SK-N-MC (cell line): ENCODE measurements around the gene NOS3.

Source experiments
- DNase-seq: peaks from one replicate; pipeline ENCODE4 v3.0.0-alpha.2; 2011; ENCODE audit warnings: low read depth, low spot score
- H3K27ac ChIP-seq: fragments of 200-600 bp; sonication (generic); 2 replicates; pipeline ENCODE4 v1.5.1; 2016; ENCODE audit warnings: mixed run types
- H3K36me3 ChIP-seq: fragments of 200-600 bp; sonication (generic); 2 replicates; pipeline ENCODE4 v1.6.1; 2017; ENCODE audit warnings: antibody characterized with exemption, low read length, mixed read lengths; ENCODE audit not compliant: insufficient read depth
- H3K4me3 ChIP-seq: fragments of 200-600 bp; sonication (generic); 2 replicates; pipeline ENCODE4 v1.5.1; 2016
- H3K9ac ChIP-seq: fragments of 200-600 bp; sonication (generic); 2 replicates; pipeline ENCODE4 v1.8.0; 2017; ENCODE audit warnings: mixed run types, mixed read lengths; ENCODE audit not compliant: insufficient read length
- H3K9me3 ChIP-seq: fragments of 200-600 bp; sonication (generic); 2 replicates; pipeline ENCODE4 v1.6.1; 2017; ENCODE audit warnings: low read depth, mild to moderate bottlenecking, antibody characterized with exemption, low read length, moderate library complexity, mixed read lengths
- EZH2 ChIP-seq: fragments of 200-600 bp; sonication (generic); IDR thresholded peaks from one replicate; pipeline ENCODE4 v1.6.1; 2017; ENCODE audit warnings: antibody characterized with exemption
- FOXP2 ChIP-seq: optimal IDR thresholded peaks from 2 replicates; pipeline ENCODE3; 2011; ENCODE audit warnings: mild to moderate bottlenecking, moderate library complexity; ENCODE audit not compliant: insufficient read depth; ENCODE audit errors: extremely low read length, control extremely low read depth
- POLR2AphosphoS5 ChIP-seq: IDR thresholded peaks from 2 replicates; pipeline ENCODE4 v1.6.1; 2012; ENCODE audit warnings: mild to moderate bottlenecking, low read depth, low read length, borderline replicate concordance

Gene NOS3

GRCh38 chr7:150990416-150991186 lies at the start of gene NOS3:
NOS3 (plus strand) TSS chr7:150991017; CDS start chr7:150993804, 2,787 bp downstream.
- H3K27ac ChIP-seq: no peak within 1 kb of the TSS
- no peak for DNase-seq
- TF ChIP-seq EZH2: no peak
- TF ChIP-seq POLR2AphosphoS5: no peak
- TF ChIP-seq FOXP2: no peak
- no peaks in the 10 kb centered on the region for H3K36me3 ChIP-seq
- H3K9me3 ChIP-seq: no peaks in the 10 kb centered on the region
- no peak within 1 kb of the TSS for H3K4me3 ChIP-seq
- no peak within 1 kb of the TSS for H3K9ac ChIP-seq

GRCh38 chr7:150941351-150942000 lies 49.3 kb upstream of the NOS3 start:
- H3K9ac ChIP-seq: no peak overlapping the region
- H3K4me3 ChIP-seq: no peak overlapping the region
- DNase-seq: no peak

GRCh38 chr7:150942001-150942590 lies 48.7 kb upstream of the NOS3 start:
- no peak for DNase-seq
- no peak overlapping the region for H3K27ac ChIP-seq
- no peaks in the 10 kb centered on the region for H3K36me3 ChIP-seq
- no peak overlapping the region for H3K4me3 ChIP-seq
- TF ChIP-seq EZH2 (no peak), FOXP2 (no peak), POLR2AphosphoS5 (no peak)
- H3K9me3 ChIP-seq: no peaks in the 10 kb centered on the region
- no peak overlapping the region for H3K9ac ChIP-seq

More at GRCh38 chr7:150941351-150942000, 49.3 kb upstream of the NOS3 start:
- TF ChIP-seq EZH2: no peak
- no peak for TF ChIP-seq POLR2AphosphoS5
- no peak for TF ChIP-seq FOXP2
- H3K36me3 ChIP-seq: no peaks in the 10 kb centered on the region
- H3K27ac ChIP-seq: no peak overlapping the region
- no peaks in the 10 kb centered on the region for H3K9me3 ChIP-seq

- no peak overlapping the region for H3K4me3 ChIP-seq
- DNase-seq: no peak
- no peaks in the 10 kb centered on the region for H3K36me3 ChIP-seq
- H3K9me3 ChIP-seq: no peaks in the 10 kb centered on the region
- TF ChIP-seq EZH2 (no peak), FOXP2 (no peak), POLR2AphosphoS5 (no peak)
- no peak overlapping the region for H3K27ac ChIP-seq
- no peak overlapping the region for H3K9ac ChIP-seq
Observed at GRCh38 chr7:150942591-150943452, 48.0 kb upstream of the NOS3 start.

GRCh38 chr7:150943453-150943814 lies 47.4 kb upstream of the NOS3 start:
- no peak overlapping the region for H3K9ac ChIP-seq
- H3K36me3 ChIP-seq: no peaks in the 10 kb centered on the region
- H3K4me3 ChIP-seq: no peak overlapping the region
- DNase-seq: no peak
- TF ChIP-seq EZH2: no peak
- TF ChIP-seq FOXP2: no peak
- no peak for TF ChIP-seq POLR2AphosphoS5
- no peaks in the 10 kb centered on the region for H3K9me3 ChIP-seq
- no peak overlapping the region for H3K27ac ChIP-seq

GRCh38 chr7:150944066-150945042 lies 46.5 kb upstream of the NOS3 start:
- Histone ChIP-seq H3K4me3 (no peak overlapping the region), H3K36me3 (no peaks in the 10 kb centered on the region), H3K9me3 (no peaks in the 10 kb centered on the region), H3K9ac (no peak overlapping the region), H3K27ac (no peak overlapping the region)
- TF ChIP-seq POLR2AphosphoS5 (no peak), EZH2 (no peak), FOXP2 (no peak)
- DNase-seq: no peak

- no peak for TF ChIP-seq EZH2
- TF ChIP-seq POLR2AphosphoS5: no peak
- TF ChIP-seq FOXP2: no peak
Observed at GRCh38 chr7:150945171-150945852, 45.5 kb upstream of the NOS3 start.

More at GRCh38 chr7:150945171-150945852, 45.5 kb upstream of the NOS3 start:
- H3K9ac ChIP-seq: no peak overlapping the region
- no peak for DNase-seq
- no peaks in the 10 kb centered on the region for H3K36me3 ChIP-seq
- no peaks in the 10 kb centered on the region for H3K9me3 ChIP-seq
- no peak overlapping the region for H3K27ac ChIP-seq
- no peak overlapping the region for H3K4me3 ChIP-seq
